GM12873 (cell line): ENCODE measurements around the gene ASPN.

Source experiments
- TF ChIP-seq, protein P1 (sequence below): IDR thresholded peaks from 2 replicates; pipeline ENCODE4 v1.5.1; 2012; ENCODE audit warnings: low read depth, mild to moderate bottlenecking, moderate library complexity, low read length, control low read depth; ENCODE audit not compliant: insufficient read depth; ENCODE audit errors: missing control alignments

Gene ASPN

DNA sequence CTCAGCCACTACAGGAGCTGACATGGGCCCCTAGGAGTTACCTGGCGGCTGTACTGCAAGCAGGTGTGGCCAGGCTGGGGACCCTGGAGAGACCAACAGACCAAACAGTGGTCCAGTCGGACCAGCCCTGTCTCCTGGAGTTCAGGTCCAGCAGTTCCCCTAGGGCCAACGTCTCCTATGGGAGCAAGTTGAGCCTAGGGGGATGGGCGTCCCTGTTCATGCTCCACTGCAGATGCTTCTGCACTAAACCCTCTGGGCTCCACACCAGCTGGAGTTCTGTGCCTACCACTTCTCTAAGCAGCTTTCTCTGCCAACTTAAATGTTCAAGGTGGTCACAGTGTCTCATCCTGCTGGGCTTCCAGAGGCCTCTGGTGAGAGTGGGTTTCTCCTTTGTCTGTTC lies 37.5 kb downstream of the ASPN start:
- TF ChIP-seq, protein P1, sequence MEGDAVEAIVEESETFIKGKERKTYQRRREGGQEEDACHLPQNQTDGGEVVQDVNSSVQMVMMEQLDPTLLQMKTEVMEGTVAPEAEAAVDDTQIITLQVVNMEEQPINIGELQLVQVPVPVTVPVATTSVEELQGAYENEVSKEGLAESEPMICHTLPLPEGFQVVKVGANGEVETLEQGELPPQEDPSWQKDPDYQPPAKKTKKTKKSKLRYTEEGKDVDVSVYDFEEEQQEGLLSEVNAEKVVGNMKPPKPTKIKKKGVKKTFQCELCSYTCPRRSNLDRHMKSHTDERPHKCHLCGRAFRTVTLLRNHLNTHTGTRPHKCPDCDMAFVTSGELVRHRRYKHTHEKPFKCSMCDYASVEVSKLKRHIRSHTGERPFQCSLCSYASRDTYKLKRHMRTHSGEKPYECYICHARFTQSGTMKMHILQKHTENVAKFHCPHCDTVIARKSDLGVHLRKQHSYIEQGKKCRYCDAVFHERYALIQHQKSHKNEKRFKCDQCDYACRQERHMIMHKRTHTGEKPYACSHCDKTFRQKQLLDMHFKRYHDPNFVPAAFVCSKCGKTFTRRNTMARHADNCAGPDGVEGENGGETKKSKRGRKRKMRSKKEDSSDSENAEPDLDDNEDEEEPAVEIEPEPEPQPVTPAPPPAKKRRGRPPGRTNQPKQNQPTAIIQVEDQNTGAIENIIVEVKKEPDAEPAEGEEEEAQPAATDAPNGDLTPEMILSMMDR: no peak

DNA sequence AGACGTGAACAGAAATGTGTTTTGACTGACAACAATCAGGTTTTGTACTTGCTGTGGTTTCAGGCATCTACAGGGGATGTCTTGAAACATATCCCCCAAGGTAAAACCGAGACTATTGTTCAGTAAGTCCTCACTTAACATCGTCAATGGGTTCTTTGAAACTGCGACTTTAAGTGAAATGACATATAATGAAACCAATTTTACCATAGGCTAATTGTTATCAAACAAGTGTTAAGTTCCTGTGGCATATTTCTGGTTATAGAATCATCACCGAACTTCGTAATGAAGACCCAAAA lies 41.6 kb downstream of the ASPN start:
- TF ChIP-seq, protein P1: no peak

- TF ChIP-seq, protein P1: no peak
Measured at GRCh38 chr9:92439921-92440750, 42.2 kb downstream of the ASPN start.

GRCh38 chr9:92438900-92439526 lies 43.3 kb downstream of the ASPN start:
- TF ChIP-seq, protein P1: no peak

GRCh38 chr9:92435263-92435662 lies 47.0 kb downstream of the ASPN start:
- TF ChIP-seq, protein P1: no peak

DNA sequence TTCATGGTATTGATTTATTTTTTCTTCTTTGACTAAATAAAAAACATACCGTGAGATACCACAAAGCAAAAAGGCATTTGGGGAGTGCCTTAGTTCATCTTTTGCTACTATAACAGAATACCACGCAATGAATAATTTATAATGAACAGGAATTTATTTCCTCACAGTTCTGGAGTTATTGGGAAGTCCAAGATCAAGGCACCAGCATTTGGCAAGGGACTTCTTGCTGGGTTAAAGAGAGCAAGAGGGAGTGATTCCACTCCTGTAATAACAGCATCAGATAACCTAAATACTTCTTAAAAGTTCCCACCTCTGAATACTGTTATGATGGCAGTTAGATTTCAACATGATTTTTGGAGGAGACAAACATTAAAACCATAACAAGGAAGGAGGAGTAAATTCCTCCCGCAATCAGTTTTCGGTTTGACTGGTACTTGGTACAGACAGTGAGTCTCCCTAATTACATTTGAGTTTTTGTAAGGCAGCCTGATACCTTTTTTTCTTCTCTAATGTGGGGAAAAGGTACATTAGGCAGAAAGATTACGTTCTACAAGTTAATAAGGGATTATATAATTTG lies 49.2 kb downstream of the ASPN start:
- TF ChIP-seq, protein P1: no peak

DNA sequence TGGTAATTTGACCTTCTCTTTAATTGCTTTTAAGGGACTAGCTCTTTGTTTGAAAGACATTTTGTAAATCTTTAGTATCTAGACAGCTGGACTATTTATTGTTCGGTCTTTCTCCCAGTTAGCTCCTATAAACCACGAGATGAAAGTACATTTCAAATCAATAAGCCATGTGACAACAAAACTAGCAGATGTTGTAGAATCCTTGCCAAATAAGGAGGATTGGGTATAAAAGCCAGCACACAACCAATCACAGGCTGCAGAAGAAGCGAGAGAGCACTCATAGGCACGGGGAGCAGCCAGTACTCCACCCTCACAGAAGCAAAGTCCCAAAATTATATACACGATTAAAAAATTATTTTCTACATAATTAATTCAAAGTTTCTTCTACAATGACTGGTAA lies 50.0 kb downstream of the ASPN start:
- TF ChIP-seq, protein P1: no peak
